Liver (tissue), 9 donors: ENCODE data around the gene TBCD. TPM values are rescaled to one million over a fixed set of nuclear protein-coding genes. Genes with fewer than 3 reads are reported as not detected.
A peak's percentile ranks its signal among the peaks of the same experiment; 100 is the strongest.

ENCODE experiments used
- DNase-seq: peaks from one replicate; pipeline ENCODE4 v3.0.0-alpha.2; 2017; ENCODE audit warnings: low spot score
- H3K27ac ChIP-seq, 2 donors: one replicate each; pipeline ENCODE4 v1.7.0; 2013; ENCODE audit warnings: inconsistent platforms in 2 of 2, low read length in 2 of 2, control low read depth in 1 of 2, low read depth in 1 of 2, mild to moderate bottlenecking in 1 of 2
- H3K27me3 ChIP-seq, 4 donors: one replicate each; pipeline versions ENCODE4 v1.6.1 to v1.7.0; 2013; ENCODE audit warnings: low read length in 3 of 4, inconsistent platforms in 1 of 4, mild to moderate bottlenecking in 1 of 4, moderate library complexity in 1 of 4; ENCODE audit not compliant: control insufficient read depth in 4 of 4, insufficient read depth in 4 of 4
- H3K36me3 ChIP-seq, 4 donors: one replicate each; pipeline versions ENCODE4 v1.6.1 to v1.7.0; 2013; ENCODE audit warnings: low read length in 3 of 4, mild to moderate bottlenecking in 3 of 4, low read depth in 1 of 4, moderate library complexity in 1 of 4; ENCODE audit not compliant: control insufficient read depth in 4 of 4, insufficient read depth in 3 of 4
- H3K4me1 ChIP-seq, 4 donors: one replicate each; pipeline versions ENCODE4 v1.6.1 to v1.7.0; 2013; ENCODE audit warnings: low read length in 3 of 4, mild to moderate bottlenecking in 3 of 4, moderate library complexity in 1 of 4; ENCODE audit not compliant: control insufficient read depth in 4 of 4, insufficient read depth in 4 of 4
- H3K4me3 ChIP-seq, 3 donors: one replicate each; pipeline versions ENCODE4 v1.6.1 to v1.7.0; 2013; ENCODE audit warnings: low read length in 3 of 3, control low read depth in 1 of 3, low read depth in 1 of 3, mild to moderate bottlenecking in 1 of 3
- H3K9ac ChIP-seq, 2 donors: one replicate each; pipeline ENCODE4 v1.7.0; 2013; ENCODE audit warnings: low read length in 2 of 2, mild to moderate bottlenecking in 2 of 2, moderate library complexity in 2 of 2, control low read depth in 1 of 2, low read depth in 1 of 2
- H3K9me3 ChIP-seq, 4 donors: one replicate each; pipeline versions ENCODE4 v1.6.1 to v1.7.0; 2013; ENCODE audit warnings: low read length in 3 of 4; ENCODE audit not compliant: control insufficient read depth in 4 of 4
- EGR1 ChIP-seq, 2 donors: IDR thresholded peaks; 2 replicates each; pipeline ENCODE4 v1.6.1; 2016 to 2018; ENCODE audit warnings: antibody characterized with exemption in 2 of 2, low read depth in 2 of 2
- FOXA1 ChIP-seq: IDR thresholded peaks from 2 replicates; pipeline ENCODE4 v1.6.1; 2016; ENCODE audit warnings: antibody characterized with exemption
- FOXA2 ChIP-seq: IDR thresholded peaks from 2 replicates; pipeline ENCODE4 v1.6.1; 2016; ENCODE audit warnings: antibody characterized with exemption
- GABPA ChIP-seq, 2 donors: IDR thresholded peaks in 1 of 2; conservative IDR thresholded peaks in 1 of 2; 2 replicates each; pipeline ENCODE4 v1.6.1; 2016; ENCODE audit warnings: antibody characterized with exemption in 2 of 2, mild to moderate bottlenecking in 1 of 2, moderate library complexity in 1 of 2
- HNF4A ChIP-seq, 2 donors: conservative IDR thresholded peaks; 2 replicates each; pipeline ENCODE4 v1.6.1; 2016; ENCODE audit warnings: antibody characterized with exemption in 2 of 2, mild to moderate bottlenecking in 2 of 2
- HNF4G ChIP-seq: IDR thresholded peaks from 2 replicates; pipeline ENCODE4 v1.6.1; 2016; ENCODE audit warnings: antibody characterized with exemption
- JUND ChIP-seq, 2 donors: IDR thresholded peaks; 2 replicates each; pipeline ENCODE4 v1.6.1; 2016; ENCODE audit warnings: antibody characterized with exemption in 2 of 2
- NR2F2 ChIP-seq: IDR thresholded peaks from 2 replicates; pipeline ENCODE4 v1.6.1; 2016; ENCODE audit warnings: antibody characterized with exemption
- RAD21 ChIP-seq, 2 donors: IDR thresholded peaks; 2 replicates each; pipeline ENCODE4 v1.6.1; 2016; ENCODE audit warnings: antibody characterized with exemption in 2 of 2, mild to moderate bottlenecking in 2 of 2
- RXRA ChIP-seq, 2 donors: IDR thresholded peaks; 2 replicates each; pipeline ENCODE4 v1.6.1; 2017 to 2018; ENCODE audit warnings: antibody characterized with exemption in 2 of 2, mild to moderate bottlenecking in 1 of 2
- SP1 ChIP-seq: IDR thresholded peaks from 2 replicates; pipeline ENCODE4 v1.6.1; 2018; ENCODE audit warnings: antibody characterized with exemption, mild to moderate bottlenecking
- TAF1 ChIP-seq: conservative IDR thresholded peaks from 2 replicates; pipeline ENCODE4 v1.6.1; 2016; ENCODE audit warnings: antibody characterized with exemption, mild to moderate bottlenecking
- YY1 ChIP-seq: IDR thresholded peaks from 2 replicates; pipeline ENCODE4 v1.6.1; 2016; ENCODE audit warnings: antibody characterized with exemption, mild to moderate bottlenecking
- WGBS: extraction: QIAGEN DNeasy Blood & Tissue Kit; methylation state at CpG from one replicate; pipeline ENCODE4 v1.1.7; 2013; 5-methylcytosine and 5-hydroxymethylcytosine counted together
- polyA plus RNA-seq, 2 donors: library from polyadenylated mRNA; stranded (reverse) in 1 of 2; unstranded in 1 of 2; fragments of 200-250 nt in 1 of 2; fragments of >200 nt in 1 of 2; fragmentation: Nextera tagmentation in 1 of 2; extraction: Ambion mirVana in 1 of 2; gene quantifications; one replicate each; pipeline versions ENCODE4 v1.2.1 to v1.2.3, GENCODE V29; 2013 to 2015
- total RNA-seq, 2 donors: library from RNA; depleted of rRNA; stranded (reverse); fragments of >200 nt; gene quantifications; one replicate each; pipeline ENCODE4 v1.2.3, GENCODE V29; 2014
- TF ChIP-seq, protein P1 (sequence below): IDR thresholded peaks from 2 replicates; pipeline ENCODE4 v1.6.1; 2016; ENCODE audit warnings: antibody characterized with exemption
- TF ChIP-seq, protein P2 (sequence below): IDR thresholded peaks from 2 replicates; pipeline ENCODE4 v1.6.1; 2016; ENCODE audit warnings: antibody characterized with exemption
- TF ChIP-seq, protein P3 (sequence below): IDR thresholded peaks from 2 replicates; pipeline ENCODE4 v1.6.1; 2016; ENCODE audit warnings: antibody characterized with exemption, mild to moderate bottlenecking
- TF ChIP-seq, protein P4 (sequence below): fragments of 150-350 bp; IDR thresholded peaks from 2 replicates; pipeline ENCODE4 v1.5.1; 2017; ENCODE audit warnings: improper control_type of control experiment, low read depth, low read length; ENCODE audit not compliant: missing input control
- TF ChIP-seq, protein P5 (sequence below): IDR thresholded peaks from 2 replicates; pipeline ENCODE4 v1.6.1; 2016; ENCODE audit warnings: antibody characterized with exemption
- donor health status: healthy.
- donor health status: healthy.
- donor health status: healthy.
- donor health status: healthy.
- donor health status: healthy.

TBCD gene
- total and polyA plus RNA-seq, 4 donors: 29.8 to 42.2 (median 33.0) TPM

DNA sequence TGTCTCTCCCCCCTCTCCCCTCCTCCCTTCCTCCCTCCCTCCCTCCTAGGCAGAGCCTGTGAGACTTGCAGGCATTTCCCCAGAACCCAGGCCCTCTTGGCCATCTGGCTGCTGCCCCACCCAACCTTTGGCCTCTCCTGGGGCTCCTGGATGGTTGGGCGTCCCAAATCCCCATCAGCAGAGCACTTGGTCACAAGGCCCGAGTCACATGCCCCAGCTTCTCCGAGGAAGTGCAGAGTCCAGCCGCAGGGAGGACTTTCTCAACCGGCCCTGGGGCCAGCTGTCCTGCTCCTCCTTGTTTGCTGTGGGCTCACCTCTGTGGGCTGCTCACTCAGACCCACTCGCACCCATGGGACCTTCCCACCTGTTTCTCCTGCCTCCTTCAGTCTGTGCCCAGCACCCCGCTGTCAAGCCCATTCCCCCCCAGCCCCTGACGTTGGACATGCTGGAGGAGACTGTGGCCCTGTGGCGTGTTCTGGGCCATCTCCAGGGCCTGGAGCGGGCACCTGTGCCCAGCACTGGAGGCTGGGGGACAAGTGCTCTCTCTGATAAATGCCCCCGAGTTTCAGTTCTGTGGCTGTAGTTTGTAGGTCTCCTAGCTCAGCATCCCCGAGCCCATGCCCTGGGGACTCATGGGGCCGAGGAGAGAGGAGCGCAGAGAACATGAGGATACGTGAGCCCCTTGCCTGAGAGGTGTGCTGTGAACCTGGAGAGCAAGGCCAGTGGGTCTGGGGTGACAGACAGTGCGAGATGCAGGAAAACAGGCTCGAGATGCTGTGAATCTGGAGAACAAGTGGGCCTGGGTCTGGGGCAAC lies 130.2 kb downstream of the TBCD start:
- H3K9me3 ChIP-seq: no peaks in the 10 kb centered on the region

DNA sequence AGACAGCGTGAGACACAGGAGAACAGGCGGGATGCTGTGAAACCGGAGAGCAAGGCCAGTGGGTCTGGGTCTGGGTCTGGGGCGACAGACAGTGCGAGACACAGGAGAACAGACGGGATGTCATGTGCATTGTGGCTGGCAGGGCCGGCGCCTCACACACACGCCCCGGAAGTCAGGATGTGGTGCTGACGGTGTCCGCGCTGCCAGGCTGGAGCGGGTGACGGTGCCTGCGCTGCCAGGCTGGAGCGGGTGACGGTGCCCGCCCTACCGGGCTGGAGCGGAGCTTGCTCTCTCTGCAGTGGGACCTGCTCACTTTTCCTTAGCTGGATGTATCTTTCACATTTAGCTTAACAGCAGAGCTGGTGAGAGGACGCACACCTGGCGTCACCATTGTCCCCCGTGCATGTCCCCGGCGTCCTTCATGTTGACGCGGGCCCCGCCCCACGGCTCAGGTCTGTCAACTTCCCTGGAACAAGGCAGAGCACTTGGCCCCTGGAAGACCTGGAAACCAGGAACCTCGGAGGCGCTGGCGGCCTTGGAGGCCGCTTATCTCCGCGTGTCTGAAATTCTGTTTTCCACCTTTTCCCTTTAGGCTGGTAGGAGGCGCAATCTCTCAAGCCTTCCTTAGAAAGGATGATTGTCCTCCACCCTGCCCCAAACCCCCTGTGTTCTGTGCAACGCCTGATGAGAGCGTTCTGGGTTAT lies 131.0 kb downstream of the TBCD start:
- TF ChIP-seq FOXA1 (no peak), FOXA2 (no peak), GABPA (IDR thresholded peaks at IDR 0.05 in 1 of 2, conservative IDR thresholded peaks at IDR 0.05 in 1 of 2) (no peak), TAF1 (no peak), RXRA (IDR thresholded peaks at IDR 0.05) (no peak), HNF4A (conservative IDR thresholded peaks at IDR 0.05) (no peak), YY1 (no peak), EGR1 (IDR thresholded peaks at IDR 0.05; ENCODE audit: low read depth in 2 of 2) (no peak), JUND (IDR thresholded peaks at IDR 0.05) (no peak), HNF4G (no peak), RAD21 (IDR thresholded peaks at IDR 0.05) (no peak), NR2F2 (no peak), SP1 (no peak)
- TF ChIP-seq, protein P1, sequence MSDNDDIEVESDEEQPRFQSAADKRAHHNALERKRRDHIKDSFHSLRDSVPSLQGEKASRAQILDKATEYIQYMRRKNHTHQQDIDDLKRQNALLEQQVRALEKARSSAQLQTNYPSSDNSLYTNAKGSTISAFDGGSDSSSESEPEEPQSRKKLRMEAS: no peak
- TF ChIP-seq, protein P2, sequence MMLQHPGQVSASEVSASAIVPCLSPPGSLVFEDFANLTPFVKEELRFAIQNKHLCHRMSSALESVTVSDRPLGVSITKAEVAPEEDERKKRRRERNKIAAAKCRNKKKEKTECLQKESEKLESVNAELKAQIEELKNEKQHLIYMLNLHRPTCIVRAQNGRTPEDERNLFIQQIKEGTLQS: no peak
- TF ChIP-seq, protein P3, sequence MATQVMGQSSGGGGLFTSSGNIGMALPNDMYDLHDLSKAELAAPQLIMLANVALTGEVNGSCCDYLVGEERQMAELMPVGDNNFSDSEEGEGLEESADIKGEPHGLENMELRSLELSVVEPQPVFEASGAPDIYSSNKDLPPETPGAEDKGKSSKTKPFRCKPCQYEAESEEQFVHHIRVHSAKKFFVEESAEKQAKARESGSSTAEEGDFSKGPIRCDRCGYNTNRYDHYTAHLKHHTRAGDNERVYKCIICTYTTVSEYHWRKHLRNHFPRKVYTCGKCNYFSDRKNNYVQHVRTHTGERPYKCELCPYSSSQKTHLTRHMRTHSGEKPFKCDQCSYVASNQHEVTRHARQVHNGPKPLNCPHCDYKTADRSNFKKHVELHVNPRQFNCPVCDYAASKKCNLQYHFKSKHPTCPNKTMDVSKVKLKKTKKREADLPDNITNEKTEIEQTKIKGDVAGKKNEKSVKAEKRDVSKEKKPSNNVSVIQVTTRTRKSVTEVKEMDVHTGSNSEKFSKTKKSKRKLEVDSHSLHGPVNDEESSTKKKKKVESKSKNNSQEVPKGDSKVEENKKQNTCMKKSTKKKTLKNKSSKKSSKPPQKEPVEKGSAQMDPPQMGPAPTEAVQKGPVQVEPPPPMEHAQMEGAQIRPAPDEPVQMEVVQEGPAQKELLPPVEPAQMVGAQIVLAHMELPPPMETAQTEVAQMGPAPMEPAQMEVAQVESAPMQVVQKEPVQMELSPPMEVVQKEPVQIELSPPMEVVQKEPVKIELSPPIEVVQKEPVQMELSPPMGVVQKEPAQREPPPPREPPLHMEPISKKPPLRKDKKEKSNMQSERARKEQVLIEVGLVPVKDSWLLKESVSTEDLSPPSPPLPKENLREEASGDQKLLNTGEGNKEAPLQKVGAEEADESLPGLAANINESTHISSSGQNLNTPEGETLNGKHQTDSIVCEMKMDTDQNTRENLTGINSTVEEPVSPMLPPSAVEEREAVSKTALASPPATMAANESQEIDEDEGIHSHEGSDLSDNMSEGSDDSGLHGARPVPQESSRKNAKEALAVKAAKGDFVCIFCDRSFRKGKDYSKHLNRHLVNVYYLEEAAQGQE: no peak
- TF ChIP-seq, protein P4, sequence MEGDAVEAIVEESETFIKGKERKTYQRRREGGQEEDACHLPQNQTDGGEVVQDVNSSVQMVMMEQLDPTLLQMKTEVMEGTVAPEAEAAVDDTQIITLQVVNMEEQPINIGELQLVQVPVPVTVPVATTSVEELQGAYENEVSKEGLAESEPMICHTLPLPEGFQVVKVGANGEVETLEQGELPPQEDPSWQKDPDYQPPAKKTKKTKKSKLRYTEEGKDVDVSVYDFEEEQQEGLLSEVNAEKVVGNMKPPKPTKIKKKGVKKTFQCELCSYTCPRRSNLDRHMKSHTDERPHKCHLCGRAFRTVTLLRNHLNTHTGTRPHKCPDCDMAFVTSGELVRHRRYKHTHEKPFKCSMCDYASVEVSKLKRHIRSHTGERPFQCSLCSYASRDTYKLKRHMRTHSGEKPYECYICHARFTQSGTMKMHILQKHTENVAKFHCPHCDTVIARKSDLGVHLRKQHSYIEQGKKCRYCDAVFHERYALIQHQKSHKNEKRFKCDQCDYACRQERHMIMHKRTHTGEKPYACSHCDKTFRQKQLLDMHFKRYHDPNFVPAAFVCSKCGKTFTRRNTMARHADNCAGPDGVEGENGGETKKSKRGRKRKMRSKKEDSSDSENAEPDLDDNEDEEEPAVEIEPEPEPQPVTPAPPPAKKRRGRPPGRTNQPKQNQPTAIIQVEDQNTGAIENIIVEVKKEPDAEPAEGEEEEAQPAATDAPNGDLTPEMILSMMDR: no peak
- TF ChIP-seq, protein P5, sequence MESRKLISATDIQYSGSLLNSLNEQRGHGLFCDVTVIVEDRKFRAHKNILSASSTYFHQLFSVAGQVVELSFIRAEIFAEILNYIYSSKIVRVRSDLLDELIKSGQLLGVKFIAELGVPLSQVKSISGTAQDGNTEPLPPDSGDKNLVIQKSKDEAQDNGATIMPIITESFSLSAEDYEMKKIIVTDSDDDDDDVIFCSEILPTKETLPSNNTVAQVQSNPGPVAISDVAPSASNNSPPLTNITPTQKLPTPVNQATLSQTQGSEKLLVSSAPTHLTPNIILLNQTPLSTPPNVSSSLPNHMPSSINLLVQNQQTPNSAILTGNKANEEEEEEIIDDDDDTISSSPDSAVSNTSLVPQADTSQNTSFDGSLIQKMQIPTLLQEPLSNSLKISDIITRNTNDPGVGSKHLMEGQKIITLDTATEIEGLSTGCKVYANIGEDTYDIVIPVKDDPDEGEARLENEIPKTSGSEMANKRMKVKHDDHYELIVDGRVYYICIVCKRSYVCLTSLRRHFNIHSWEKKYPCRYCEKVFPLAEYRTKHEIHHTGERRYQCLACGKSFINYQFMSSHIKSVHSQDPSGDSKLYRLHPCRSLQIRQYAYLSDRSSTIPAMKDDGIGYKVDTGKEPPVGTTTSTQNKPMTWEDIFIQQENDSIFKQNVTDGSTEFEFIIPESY: no peak
- no peak for DNase-seq
- Histone ChIP-seq H3K27me3 (no peaks in the 10 kb centered on the region), H3K9me3 (no peaks in the 10 kb centered on the region), H3K9ac (no peak overlapping the region), H3K4me3 (no peak overlapping the region), H3K27ac (no peak overlapping the region), H3K4me1 (peaks cover 0 to 10% (median 4%) of the 10 kb centered on the region in 4 donors), H3K36me3 (no peaks in the 10 kb centered on the region)
- 80% methylated on average over 39 of the region's 39 CpGs for WGBS

More for the DNA sequence above, 130.2 kb downstream of the TBCD start:
- WGBS: 70% methylated on average over 17 of the region's 17 CpGs
- no peak overlapping the region for H3K27ac ChIP-seq
- TF ChIP-seq NR2F2: peak; percentile 29
- TF ChIP-seq, protein P5: no peak
- TF ChIP-seq HNF4A (conservative IDR thresholded peaks at IDR 0.05): peak; percentile 42 to 48
- no peak overlapping the region for H3K4me3 ChIP-seq
- no peaks in the 10 kb centered on the region for H3K36me3 ChIP-seq
- no peaks in the 10 kb centered on the region for H3K27me3 ChIP-seq
- H3K9ac ChIP-seq: no peak overlapping the region
- no peak for DNase-seq
- peaks cover 0 to 10% (median 4%) of the 10 kb centered on the region in 4 donors for H3K4me1 ChIP-seq
